Measurements from ENCODE around the gene OXER1. TPM values are rescaled to one million over a fixed set of nuclear protein-coding genes. Genes with fewer than 3 reads are reported as not detected.

The OXER1 gene
- total RNA-seq, 1 experiment from 2014 or later, result 0.10 TPM

- POLR2A ChIA-PET, result interaction anchor here (0.7 kb wide), 1 partner anchor 11 kb away, joined by 4 read pairs; no protein-coding TSS in a partner anchor
- peak; percentile 78 for ATAC-seq
- CTCF ChIA-PET, result interaction anchor here (2.2 kb wide), 1 partner anchor 16 kb away, joined by 9 read pairs; no protein-coding TSS in a partner anchor
- no peaks in the 10 kb centered on the region for H3K36me3 ChIP-seq (ENCODE audit: control insufficient read depth, insufficient read depth, low read length)
- intact Hi-C loops (cut with micrococcal nuclease; ENCODE audit: unreplicated experiment) (no loop called here), in situ Hi-C loops (cut with HindIII; ENCODE audit: low pct_unique_long_range_greater_than_20kb, low sequenced_read_pairs) (no loop called here)
- no TSS peak for BruUV-seq (replicated peaks)
- H3K9me3 ChIP-seq (ENCODE audit: control insufficient read depth, insufficient read depth, low read depth, low read length), result no peaks in the 10 kb centered on the region
- DNase-seq (ENCODE audit: low read depth, low spot score), result no peak
- peak overlapping the region; percentile 63 to 65 for H3K4me3 ChIP-seq (ENCODE audit: low read depth in 2 of 2, low read length in 2 of 2)
- H3K27ac ChIP-seq (ENCODE audit: low read length), result peak overlapping the region; percentile 84
- no peak for TF ChIP-seq REST (IDR thresholded peaks at IDR 0.05; ENCODE audit: insufficient read depth in 1 of 2, low read depth in 2 of 2, low read length in 1 of 2)
- peak; percentile 44 for TF ChIP-seq CTCF (IDR thresholded peaks at IDR 0.05)
- peaks cover 6% of the 10 kb centered on the region for H3K4me1 ChIP-seq (ENCODE audit: control insufficient read depth, insufficient read depth, low read length)
- H3K27me3 ChIP-seq (ENCODE audit: control insufficient read depth, insufficient read depth, low read length), result no peaks in the 10 kb centered on the region
Observed at GRCh38 chr2:42809819-42810120, 45.8 kb upstream of the OXER1 start.

- ChIA-PET CTCF (interaction anchor here (0.5 kb wide), 1 partner anchor 33 kb away, joined by 5 read pairs; no protein-coding TSS in a partner anchor), POLR2A (no interaction called here)
- BruUV-seq (replicated peaks), result no TSS peak
- ATAC-seq (no peak), DNase-seq (ENCODE audit: low read depth, low spot score) (no peak)
- intact Hi-C loops (cut with micrococcal nuclease; ENCODE audit: unreplicated experiment), result no loop called here
- Histone ChIP-seq H3K4me3 (ENCODE audit: low read depth in 2 of 2, low read length in 2 of 2) (peak overlapping the region; percentile 63 to 65), H3K4me1 (ENCODE audit: control insufficient read depth, insufficient read depth, low read length) (peaks cover 6% of the 10 kb centered on the region), H3K36me3 (ENCODE audit: control insufficient read depth, insufficient read depth, low read length) (no peaks in the 10 kb centered on the region), H3K27me3 (ENCODE audit: control insufficient read depth, insufficient read depth, low read length) (no peaks in the 10 kb centered on the region), H3K9me3 (ENCODE audit: control insufficient read depth, insufficient read depth, low read depth, low read length) (no peaks in the 10 kb centered on the region), H3K27ac (ENCODE audit: low read length) (peak overlapping the region; percentile 84)
- TF ChIP-seq REST (IDR thresholded peaks at IDR 0.05; ENCODE audit: insufficient read depth in 1 of 2, low read depth in 2 of 2, low read length in 1 of 2) (no peak), CTCF (IDR thresholded peaks at IDR 0.05) (no peak), SIN3A (IDR thresholded peaks at IDR 0.05; ENCODE audit: borderline replicate concordance, insufficient read depth, low read depth, low read length) (no peak), TCF7L2 (IDR thresholded peaks at IDR 0.05; ENCODE audit: low read depth, low read length) (no peak), POLR2AphosphoS5 (IDR thresholded peaks at IDR 0.05; ENCODE audit: low read depth, low read length) (no peak)
- in situ Hi-C loops (cut with HindIII; ENCODE audit: low pct_unique_long_range_greater_than_20kb, low sequenced_read_pairs), result no loop called here
Observed at GRCh38 chr2:42809131-42809818, 45.3 kb upstream of the OXER1 start.

Measured in Panc1 (cell line).